HG03575 (cell line): ENCODE results near the gene TBC1D30.
"Not testable (repeated sequence)": the region's sequence is repeated elsewhere in the genome, so short reads cannot be mapped to it uniquely, and the experiment has no call there.

Source experiments
- ATAC-seq: cut with Tn5 transposase; IDR thresholded peaks from one replicate; pipeline ENCODE4 v1.9.1; 2021; ENCODE audit not compliant: unreplicated experiment, insufficient number of reproducible peaks, low FRiP score; ENCODE audit errors: extremely low read depth

TBC1D30 gene

GRCh38 chr12:64802180-64802775 lies 22.2 kb upstream of the TBC1D30 start:
- not testable (repeated sequence) for ATAC-seq

- no peak for ATAC-seq
These were observed 18.3 kb upstream of the TBC1D30 start for GRCh38 chr12:64806173-64806572.

GRCh38 chr12:64806593-64807460 lies 17.6 kb upstream of the TBC1D30 start:
- no peak for ATAC-seq

GRCh38 chr12:64808110-64808509 lies 16.3 kb upstream of the TBC1D30 start:
- ATAC-seq: no peak

GRCh38 chr12:64810831-64811230 lies 13.6 kb upstream of the TBC1D30 start:
- ATAC-seq: no peak

GRCh38 chr12:64813723-64814122 lies 10.7 kb upstream of the TBC1D30 start:
- no peak for ATAC-seq

- ATAC-seq: no peak
These were observed 10.0 kb upstream of the TBC1D30 start for GRCh38 chr12:64814432-64814831.

GRCh38 chr12:64819816-64820402 lies 4.5 kb upstream of the TBC1D30 start:
- no peak for ATAC-seq

GRCh38 chr12:64820593-64820992 lies 3.9 kb upstream of the TBC1D30 start:
- no peak for ATAC-seq

- ATAC-seq: no peak
These were observed 3.3 kb upstream of the TBC1D30 start for GRCh38 chr12:64821116-64821630.

GRCh38 chr12:64824130-64824499 lies 332 bp upstream of the TBC1D30 start:
- ATAC-seq: no peak

- no peak for ATAC-seq
These were observed 935 bp downstream of the TBC1D30 start for GRCh38 chr12:64825143-64826021.

- ATAC-seq: no peak
These were observed 1.8 kb downstream of the TBC1D30 start for GRCh38 chr12:64826234-64826633.

- ATAC-seq: no peak
These were observed 4.3 kb downstream of the TBC1D30 start for GRCh38 chr12:64828713-64829112.

- ATAC-seq: no peak
These were observed 9.5 kb downstream of the TBC1D30 start for GRCh38 chr12:64833928-64834327.

GRCh38 chr12:64835901-64836300 lies 11.5 kb downstream of the TBC1D30 start:
- ATAC-seq: no peak

GRCh38 chr12:64836856-64837255 lies 12.4 kb downstream of the TBC1D30 start:
- no peak for ATAC-seq

GRCh38 chr12:64837427-64837826 lies 13.0 kb downstream of the TBC1D30 start:
- ATAC-seq: no peak

GRCh38 chr12:64840119-64840518 lies 15.7 kb downstream of the TBC1D30 start:
- no peak for ATAC-seq
